Measurements from ENCODE around the gene FAM118B.

Gene FAM118B

DNA sequence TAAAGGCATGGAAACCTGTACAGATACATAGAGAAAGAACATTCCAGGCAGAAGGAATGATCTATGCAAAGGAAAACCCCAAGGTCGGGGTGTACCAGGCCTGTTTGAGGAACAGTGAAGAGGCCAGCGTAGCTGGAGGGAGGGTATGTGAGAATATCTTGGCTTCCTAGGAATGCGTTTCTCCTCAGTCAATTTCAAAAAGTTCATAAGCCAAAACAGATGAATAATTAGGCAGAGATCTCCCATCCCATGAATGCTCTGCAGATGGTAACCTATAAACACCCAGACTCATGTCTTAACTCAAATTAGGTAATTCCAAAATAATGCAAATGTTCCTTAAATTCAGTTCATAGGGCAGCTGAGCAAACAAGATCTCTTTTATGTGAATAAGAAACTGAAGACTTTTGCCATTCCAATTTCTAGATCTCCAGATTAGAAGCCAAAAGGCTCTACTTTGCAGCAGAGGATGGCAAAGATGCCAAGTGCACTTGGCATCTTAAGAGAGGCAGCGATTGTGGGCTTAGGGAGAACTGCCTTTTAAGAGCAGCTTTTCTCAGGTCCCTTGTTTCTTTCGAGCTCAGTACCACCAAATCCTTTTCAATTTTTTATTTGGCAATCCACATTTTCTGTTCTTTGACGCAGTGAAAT is 13.2 kb downstream of the FAM118B start:
- TF ChIP-seq ZFX (IDR thresholded peaks at IDR 0.05; ENCODE audit: borderline replicate concordance): no peak
- TF ChIP-seq, protein P1, sequence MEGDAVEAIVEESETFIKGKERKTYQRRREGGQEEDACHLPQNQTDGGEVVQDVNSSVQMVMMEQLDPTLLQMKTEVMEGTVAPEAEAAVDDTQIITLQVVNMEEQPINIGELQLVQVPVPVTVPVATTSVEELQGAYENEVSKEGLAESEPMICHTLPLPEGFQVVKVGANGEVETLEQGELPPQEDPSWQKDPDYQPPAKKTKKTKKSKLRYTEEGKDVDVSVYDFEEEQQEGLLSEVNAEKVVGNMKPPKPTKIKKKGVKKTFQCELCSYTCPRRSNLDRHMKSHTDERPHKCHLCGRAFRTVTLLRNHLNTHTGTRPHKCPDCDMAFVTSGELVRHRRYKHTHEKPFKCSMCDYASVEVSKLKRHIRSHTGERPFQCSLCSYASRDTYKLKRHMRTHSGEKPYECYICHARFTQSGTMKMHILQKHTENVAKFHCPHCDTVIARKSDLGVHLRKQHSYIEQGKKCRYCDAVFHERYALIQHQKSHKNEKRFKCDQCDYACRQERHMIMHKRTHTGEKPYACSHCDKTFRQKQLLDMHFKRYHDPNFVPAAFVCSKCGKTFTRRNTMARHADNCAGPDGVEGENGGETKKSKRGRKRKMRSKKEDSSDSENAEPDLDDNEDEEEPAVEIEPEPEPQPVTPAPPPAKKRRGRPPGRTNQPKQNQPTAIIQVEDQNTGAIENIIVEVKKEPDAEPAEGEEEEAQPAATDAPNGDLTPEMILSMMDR (IDR thresholded peaks at IDR 0.05): no peak
- no peak overlapping the region for H3K27ac ChIP-seq

DNA sequence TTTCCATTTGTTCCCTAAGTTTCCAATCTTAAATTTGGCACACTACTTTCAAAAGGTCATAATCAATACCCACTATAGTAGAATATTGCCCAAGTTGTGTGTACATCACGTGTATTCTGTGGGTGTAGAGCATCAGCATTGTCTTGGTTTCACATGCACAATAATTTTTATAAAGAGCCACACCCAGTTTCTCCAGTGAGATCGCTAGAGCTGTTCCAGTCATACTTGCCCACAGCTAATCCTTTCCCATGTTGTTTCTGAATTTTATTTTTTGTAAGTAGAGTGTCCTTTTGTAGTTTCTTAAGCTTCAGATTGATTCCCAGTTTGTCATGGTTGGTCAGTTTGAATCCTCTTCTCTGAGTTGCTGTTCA is 13.7 kb downstream of the FAM118B start:
- no peak overlapping the region for H3K27ac ChIP-seq
- TF ChIP-seq, protein P1 (IDR thresholded peaks at IDR 0.05): no peak
- no peak for TF ChIP-seq ZFX (IDR thresholded peaks at IDR 0.05; ENCODE audit: borderline replicate concordance)

DNA sequence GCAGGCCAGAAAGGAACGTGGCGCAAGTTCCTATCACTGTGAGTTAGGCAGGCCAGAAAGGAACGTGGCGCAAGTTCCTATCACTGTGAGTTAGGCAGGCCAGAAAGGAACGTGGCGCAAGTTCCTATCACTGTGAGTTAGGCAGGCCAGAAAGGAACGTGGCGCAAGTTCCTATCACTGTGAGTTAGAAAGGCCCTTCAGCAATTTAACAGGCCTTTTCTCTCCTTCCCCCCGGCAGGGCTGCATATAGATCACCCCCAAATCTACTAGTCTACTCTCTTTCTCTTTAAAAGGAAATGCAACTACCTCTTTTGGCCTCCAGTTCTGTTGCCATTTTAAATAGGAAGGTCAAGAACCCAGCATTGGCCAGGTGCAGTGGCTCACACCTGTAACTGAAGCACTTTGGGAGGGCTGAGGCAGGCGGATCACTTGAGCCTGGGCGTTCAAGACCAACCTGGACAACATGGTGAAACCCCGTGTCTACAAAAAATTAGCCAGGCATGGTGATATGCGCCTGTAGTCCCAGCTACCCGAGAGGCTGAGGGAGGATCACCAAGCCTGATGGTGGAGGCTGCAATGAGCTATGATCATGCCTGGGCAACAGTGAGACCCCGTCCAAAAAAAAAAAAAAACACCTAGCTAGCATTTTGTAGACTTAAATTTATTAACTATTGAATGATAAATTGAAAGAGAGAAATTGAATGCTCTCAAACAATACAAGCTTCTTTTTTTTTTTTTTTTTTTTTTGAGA is 14.9 kb downstream of the FAM118B start:
- no peak overlapping the region for H3K27ac ChIP-seq
- TF ChIP-seq, protein P1 (IDR thresholded peaks at IDR 0.05): no peak
- TF ChIP-seq ZFX (IDR thresholded peaks at IDR 0.05; ENCODE audit: borderline replicate concordance): no peak

DNA sequence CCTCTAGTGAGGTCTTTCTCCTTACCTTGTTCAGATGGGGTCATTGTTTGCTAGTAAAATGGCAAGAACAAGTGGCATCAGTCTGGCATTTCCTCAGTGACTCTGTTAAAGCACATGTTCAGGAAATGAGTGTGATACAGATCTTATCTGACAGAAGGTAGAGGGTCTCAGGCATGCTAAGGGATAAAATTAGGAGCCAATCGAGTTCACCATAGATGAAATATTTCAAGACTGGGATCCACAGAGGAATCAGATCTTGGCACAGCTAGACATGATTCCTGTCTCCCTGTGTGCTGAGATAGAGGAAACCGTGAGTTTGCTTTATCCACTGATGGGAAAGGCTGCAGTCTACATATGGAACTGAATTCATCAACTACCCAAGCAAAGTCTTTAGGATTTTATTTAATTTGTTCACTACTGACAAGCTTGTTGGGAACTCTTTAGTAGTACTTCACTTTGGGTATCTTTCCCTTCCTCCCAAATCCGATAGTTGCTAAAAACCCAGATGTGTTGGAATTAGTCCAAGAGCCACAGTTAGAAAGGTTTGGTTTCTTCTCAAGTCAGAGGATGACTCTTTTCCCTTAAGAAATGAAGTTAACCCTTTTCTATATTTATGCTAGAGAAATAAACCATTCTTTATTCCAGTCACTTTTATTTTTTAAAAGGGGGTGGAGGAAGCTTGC is 18.4 kb downstream of the FAM118B start:
- no peak overlapping the region for H3K27ac ChIP-seq
- TF ChIP-seq ZFX (IDR thresholded peaks at IDR 0.05; ENCODE audit: borderline replicate concordance): no peak

DNA sequence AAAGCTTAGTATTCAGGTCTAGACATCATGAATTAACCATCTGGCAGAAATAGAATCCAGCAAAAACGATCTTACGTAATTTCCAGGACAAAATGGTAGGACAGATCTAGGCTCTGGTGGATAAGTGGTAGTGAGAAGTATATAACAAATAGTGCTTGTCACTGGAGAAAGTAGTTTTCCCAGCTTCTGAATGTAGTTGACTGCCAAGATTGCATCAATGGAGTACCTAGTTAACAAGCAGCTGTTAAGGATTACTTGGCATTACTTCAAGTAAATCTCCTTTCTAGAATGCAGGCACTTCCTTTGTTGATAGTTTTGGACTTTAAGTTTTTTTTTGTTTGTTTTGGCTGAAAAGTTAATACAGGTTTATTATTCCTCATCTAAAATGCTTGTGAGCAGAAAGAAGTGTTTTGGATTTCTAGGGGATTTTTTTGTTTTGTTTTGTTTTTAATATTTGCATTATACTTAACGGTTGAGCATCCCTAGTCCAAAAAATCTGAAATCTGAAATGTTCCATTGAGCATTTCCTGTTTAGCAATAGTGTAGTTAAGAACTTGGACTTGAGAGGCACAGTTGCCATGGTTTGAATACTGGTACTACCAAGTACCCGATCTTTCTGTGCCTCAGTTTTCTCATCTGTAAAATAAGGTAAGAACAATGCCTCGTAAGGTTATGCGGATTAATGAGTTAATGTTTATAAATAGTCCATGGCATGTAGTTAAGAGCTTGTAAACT is 20.3 kb downstream of the FAM118B start:
- no peak overlapping the region for H3K27ac ChIP-seq
- no peak for TF ChIP-seq ZFX (IDR thresholded peaks at IDR 0.05; ENCODE audit: borderline replicate concordance)
- TF ChIP-seq, protein P1 (IDR thresholded peaks at IDR 0.05): no peak

DNA sequence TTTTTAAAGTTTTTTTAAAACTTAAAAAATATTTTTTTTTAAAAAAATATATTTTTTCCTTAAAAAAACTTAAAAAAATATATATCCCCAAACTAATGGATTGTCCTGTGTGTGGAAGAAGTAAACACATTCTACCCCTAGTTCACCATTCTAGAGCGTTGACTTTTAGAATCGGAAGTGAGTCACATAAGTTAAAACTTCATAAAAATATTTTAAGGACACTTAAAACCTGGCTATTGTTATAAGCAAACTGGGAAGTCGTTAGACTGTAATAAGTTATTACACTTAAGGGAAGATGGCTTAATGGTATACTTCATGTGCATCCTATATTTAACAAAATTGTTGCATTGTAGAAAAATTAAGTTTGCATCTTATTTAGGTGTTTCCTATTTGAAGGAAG is 21.1 kb downstream of the FAM118B start:
- TF ChIP-seq ZFX (IDR thresholded peaks at IDR 0.05; ENCODE audit: borderline replicate concordance): no peak
- TF ChIP-seq, protein P1 (IDR thresholded peaks at IDR 0.05): no peak
- H3K27ac ChIP-seq: no peak overlapping the region

DNA sequence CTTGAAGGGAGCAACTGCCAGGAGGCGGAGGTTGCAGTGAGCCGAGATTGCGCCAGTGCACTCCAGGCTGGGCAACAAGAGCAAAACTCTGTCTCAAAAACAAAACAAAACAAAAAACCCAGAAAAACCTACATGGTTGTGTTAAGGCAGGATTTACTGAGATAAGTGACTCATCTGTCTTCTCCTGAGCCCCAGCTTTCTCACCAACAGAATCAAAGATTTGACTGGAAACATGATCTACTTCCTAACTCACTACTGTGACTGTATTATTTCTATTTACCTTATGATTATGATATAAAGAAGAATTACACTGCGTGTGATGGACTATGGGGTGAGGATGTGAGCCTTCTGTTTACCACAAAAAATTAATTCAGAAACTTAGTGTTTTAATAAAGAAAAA is 21.8 kb downstream of the FAM118B start:
- TF ChIP-seq, protein P1 (IDR thresholded peaks at IDR 0.05): no peak
- TF ChIP-seq ZFX (IDR thresholded peaks at IDR 0.05; ENCODE audit: borderline replicate concordance): no peak
- H3K27ac ChIP-seq: no peak overlapping the region

All from 22Rv1 (cell line).